Ishikawa (cell line): ENCODE results near the gene FOXP1.

Experiments
- CEBPB ChIP-seq: IDR thresholded peaks from 2 replicates; pipeline ENCODE4 v1.6.1; 2012
- CREB1 ChIP-seq: IDR thresholded peaks from 2 replicates; pipeline ENCODE4 v1.6.1; 2012; ENCODE audit warnings: low read depth
- EGR1 ChIP-seq: IDR thresholded peaks from 2 replicates; pipeline ENCODE4 v1.6.1; 2012
- EP300 ChIP-seq: IDR thresholded peaks from 2 replicates; pipeline ENCODE4 v1.6.1; 2012; ENCODE audit warnings: borderline replicate concordance
- FOXM1 ChIP-seq: IDR thresholded peaks from 2 replicates; pipeline ENCODE4 v1.6.1; 2012; ENCODE audit warnings: low read depth, borderline replicate concordance
- MAX ChIP-seq: IDR thresholded peaks from 2 replicates; pipeline ENCODE4 v1.6.1; 2012
- NFIC ChIP-seq: IDR thresholded peaks from 2 replicates; pipeline ENCODE4 v1.6.1; 2012
- RAD21 ChIP-seq: IDR thresholded peaks from 2 replicates; pipeline ENCODE4 v1.6.1; 2012; ENCODE audit warnings: low read depth
- REST ChIP-seq: IDR thresholded peaks from 2 replicates; pipeline ENCODE4 v1.6.1; 2012; ENCODE audit warnings: low read depth, mild to moderate bottlenecking
- TAF1 ChIP-seq: IDR thresholded peaks from 2 replicates; pipeline ENCODE4 v1.6.1; 2012; ENCODE audit warnings: low read depth, mild to moderate bottlenecking
- TCF12 ChIP-seq: IDR thresholded peaks from 2 replicates; pipeline ENCODE4 v1.6.1; 2012; ENCODE audit warnings: low read depth
- TEAD4 ChIP-seq: IDR thresholded peaks from 2 replicates; pipeline ENCODE4 v1.6.1; 2012
- USF1 ChIP-seq: IDR thresholded peaks from 2 replicates; pipeline ENCODE4 v1.6.1; 2012
- YY1 ChIP-seq: IDR thresholded peaks from 2 replicates; pipeline ENCODE4 v1.6.1; 2012; ENCODE audit warnings: low read depth
- ZBTB7A ChIP-seq: IDR thresholded peaks from 2 replicates; pipeline ENCODE4 v1.6.1; 2012; ENCODE audit warnings: low read depth

The FOXP1 gene

DNA sequence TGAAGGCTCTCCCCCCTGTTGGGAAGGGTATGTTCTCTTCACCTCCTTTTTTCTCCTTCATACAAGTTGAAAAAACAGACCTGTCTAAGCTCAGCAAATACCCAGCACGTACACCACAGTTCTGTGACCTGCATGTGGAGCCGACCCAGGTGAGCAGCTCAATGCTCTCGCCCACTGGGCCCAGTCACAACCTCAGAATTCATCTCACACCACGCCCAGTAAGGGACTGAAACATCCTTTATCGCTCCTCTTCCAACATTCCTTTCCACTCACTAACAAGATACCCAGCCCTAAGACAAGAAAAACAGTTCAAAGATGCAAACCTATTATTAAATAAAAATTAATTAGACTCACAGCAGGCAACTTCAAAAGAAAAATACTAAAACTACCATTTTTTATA is 68.9 kb downstream of the FOXP1 start:
- TF ChIP-seq NFIC: no peak
- TF ChIP-seq CREB1: no peak
- no peak for TF ChIP-seq TCF12

DNA sequence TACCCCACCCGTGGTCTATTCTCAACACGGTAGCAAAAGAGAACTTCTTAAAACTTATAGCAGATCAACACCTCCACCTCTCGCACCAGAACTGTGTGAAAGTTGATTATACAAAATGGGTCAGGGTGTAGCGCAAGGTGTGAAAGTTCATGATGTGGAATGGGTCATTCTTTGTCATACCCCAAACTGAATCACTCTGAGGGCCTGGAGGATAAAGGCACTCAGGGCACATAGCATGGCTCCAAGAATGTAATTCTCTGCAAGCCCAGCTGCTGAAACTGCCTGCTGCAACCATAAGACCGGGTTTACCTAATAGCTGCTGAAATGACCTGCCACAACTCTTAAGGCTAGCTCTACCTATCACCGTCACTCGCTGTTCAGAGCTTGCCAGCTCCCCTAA is 70.0 kb downstream of the FOXP1 start:
- TF ChIP-seq FOXM1 (no peak), RAD21 (no peak), TAF1 (no peak), CREB1 (no peak), USF1 (no peak), YY1 (no peak), CEBPB (no peak), MAX (no peak), EGR1 (no peak), NFIC (no peak), ZBTB7A (no peak), TCF12 (no peak), TEAD4 (no peak), REST (no peak), EP300 (no peak)

- no peak for TF ChIP-seq MAX
- no peak for TF ChIP-seq NFIC
- TF ChIP-seq FOXM1: no peak
- TF ChIP-seq EGR1: no peak
- no peak for TF ChIP-seq REST
- TF ChIP-seq YY1: no peak
- no peak for TF ChIP-seq TCF12
- TF ChIP-seq CEBPB: no peak
- TF ChIP-seq USF1: no peak
- TF ChIP-seq EP300: no peak
- no peak for TF ChIP-seq RAD21
Observed at GRCh38 chr3:71513081-71513480, 70.4 kb downstream of the FOXP1 start.

DNA sequence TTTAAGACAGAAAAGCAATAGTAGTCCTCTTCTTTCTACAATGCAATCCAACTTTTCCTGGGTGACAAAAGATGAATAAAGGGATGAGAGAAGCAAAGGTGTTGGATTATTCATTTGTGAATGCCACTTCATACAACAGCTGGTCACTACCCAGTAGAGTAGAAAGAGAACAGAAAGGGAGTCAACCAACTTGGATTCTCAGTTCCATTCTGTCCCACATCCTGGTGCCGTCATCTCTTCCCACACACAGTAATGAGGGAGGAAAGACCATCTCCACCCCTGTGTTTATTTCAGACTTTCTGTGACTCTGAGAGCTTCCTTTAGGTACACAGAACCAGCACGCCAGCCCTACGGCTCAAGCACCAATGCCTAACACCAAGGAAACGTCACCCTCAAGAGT is 71.0 kb downstream of the FOXP1 start:
- no peak for TF ChIP-seq CREB1
- no peak for TF ChIP-seq NFIC
- no peak for TF ChIP-seq TEAD4
- no peak for TF ChIP-seq CEBPB
- no peak for TF ChIP-seq USF1
- no peak for TF ChIP-seq RAD21
- TF ChIP-seq MAX: no peak
- no peak for TF ChIP-seq EP300
- no peak for TF ChIP-seq EGR1
- no peak for TF ChIP-seq REST

DNA sequence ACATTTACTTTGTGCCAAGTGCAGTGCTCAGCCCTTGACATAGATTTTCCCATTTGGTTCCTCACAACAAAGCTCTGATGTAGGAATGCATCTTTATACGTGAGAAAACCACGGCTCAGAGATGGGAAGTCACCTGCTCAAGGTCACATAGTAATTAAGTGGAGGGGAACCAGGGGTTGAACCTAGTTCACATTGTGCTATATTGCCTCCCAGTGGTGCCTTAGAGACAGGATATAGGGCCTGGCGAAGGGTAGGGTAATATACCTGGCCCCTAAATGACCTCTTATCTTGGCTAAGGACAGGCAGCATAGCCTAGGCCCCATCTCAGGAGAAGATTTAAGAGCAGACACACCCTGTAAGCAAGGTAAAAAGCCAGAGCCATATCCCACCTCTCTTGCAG is 71.5 kb downstream of the FOXP1 start:
- TF ChIP-seq RAD21 (peak; percentile 59), FOXM1 (no peak)
